ENCODE measurements around the gene EPS8. TPM values are rescaled to one million over a fixed set of nuclear protein-coding genes. Genes with fewer than 3 reads are reported as not detected.

Gene EPS8
- total and polyA plus RNA-seq, 7 donors, result 47.7 to 132 (median 108) TPM

DNA sequence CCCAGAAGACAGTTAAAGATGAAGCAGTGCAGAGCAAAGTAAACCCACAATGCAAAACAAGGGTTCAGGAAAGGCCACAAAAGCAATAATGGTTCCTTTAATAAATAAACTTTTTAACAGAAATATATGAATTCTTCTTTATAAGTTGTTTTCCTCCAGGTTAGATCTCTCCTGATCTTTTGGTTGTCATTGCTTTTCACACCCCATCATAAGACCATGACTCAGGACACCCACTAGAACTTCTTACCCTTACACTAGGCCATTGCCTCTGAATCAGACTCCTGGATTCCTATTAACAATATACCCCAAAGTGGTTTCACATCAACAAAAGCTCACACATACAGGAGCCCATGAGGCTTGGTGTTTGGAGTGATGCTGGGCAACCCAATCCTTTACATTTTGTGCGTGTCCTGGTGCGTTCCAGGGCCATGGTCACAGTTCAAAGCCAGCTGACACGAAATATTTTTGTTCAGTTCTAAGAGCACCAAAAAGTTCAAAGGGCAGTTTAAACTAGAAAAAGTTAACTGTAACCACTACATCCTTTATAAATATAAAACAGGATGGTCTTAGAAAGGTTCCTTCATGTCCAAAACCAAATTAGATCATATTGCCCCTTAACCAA, 187.0 kb downstream of the EPS8 start:
- Histone ChIP-seq H3K27me3 (no peaks in the 10 kb centered on the region), H3K27ac (no peak overlapping the region), H3K9me3 (no peaks in the 10 kb centered on the region), H3K36me3 (no peaks in the 10 kb centered on the region), H3K4me1 (peaks cover 0 to 12% (median 9%) of the 10 kb centered on the region in 4 donors), H3K4me3 (no peak overlapping the region)
- no peak for DNase-seq
- intact Hi-C loops (cut with DNase I), result no loop called here
- 93 to 94% methylated on average over 3 of the region's 3 CpGs for WGBS, 2 donors
- TF ChIP-seq EP300 (IDR thresholded peaks at IDR 0.05), result no peak
- TF ChIP-seq POLR2AphosphoS5 (IDR thresholded peaks at IDR 0.05), result no peak
- TF ChIP-seq POLR2A (IDR thresholded peaks at IDR 0.05), result no peak
- TF ChIP-seq, protein P1, sequence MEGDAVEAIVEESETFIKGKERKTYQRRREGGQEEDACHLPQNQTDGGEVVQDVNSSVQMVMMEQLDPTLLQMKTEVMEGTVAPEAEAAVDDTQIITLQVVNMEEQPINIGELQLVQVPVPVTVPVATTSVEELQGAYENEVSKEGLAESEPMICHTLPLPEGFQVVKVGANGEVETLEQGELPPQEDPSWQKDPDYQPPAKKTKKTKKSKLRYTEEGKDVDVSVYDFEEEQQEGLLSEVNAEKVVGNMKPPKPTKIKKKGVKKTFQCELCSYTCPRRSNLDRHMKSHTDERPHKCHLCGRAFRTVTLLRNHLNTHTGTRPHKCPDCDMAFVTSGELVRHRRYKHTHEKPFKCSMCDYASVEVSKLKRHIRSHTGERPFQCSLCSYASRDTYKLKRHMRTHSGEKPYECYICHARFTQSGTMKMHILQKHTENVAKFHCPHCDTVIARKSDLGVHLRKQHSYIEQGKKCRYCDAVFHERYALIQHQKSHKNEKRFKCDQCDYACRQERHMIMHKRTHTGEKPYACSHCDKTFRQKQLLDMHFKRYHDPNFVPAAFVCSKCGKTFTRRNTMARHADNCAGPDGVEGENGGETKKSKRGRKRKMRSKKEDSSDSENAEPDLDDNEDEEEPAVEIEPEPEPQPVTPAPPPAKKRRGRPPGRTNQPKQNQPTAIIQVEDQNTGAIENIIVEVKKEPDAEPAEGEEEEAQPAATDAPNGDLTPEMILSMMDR (IDR thresholded peaks at IDR 0.05), result no peak

- Histone ChIP-seq H3K9me3 (no peaks in the 10 kb centered on the region), H3K36me3 (no peaks in the 10 kb centered on the region), H3K27me3 (no peaks in the 10 kb centered on the region), H3K4me3 (no peak overlapping the region), H3K27ac (no peak overlapping the region), H3K4me1 (peaks cover 0 to 12% (median 9%) of the 10 kb centered on the region in 4 donors)
- intact Hi-C loops (cut with DNase I), result no loop called here
- 92 to 93% methylated on average over 1 of the region's 1 CpG for WGBS, 2 donors
- no peak for DNase-seq
- TF ChIP-seq EP300 (IDR thresholded peaks at IDR 0.05) (no peak), POLR2AphosphoS5 (IDR thresholded peaks at IDR 0.05) (no peak), POLR2A (IDR thresholded peaks at IDR 0.05) (no peak)
- TF ChIP-seq, protein P1 (IDR thresholded peaks at IDR 0.05), result no peak
Measured at GRCh38 chr12:15601210-15601800, 187.9 kb downstream of the EPS8 start.

DNA sequence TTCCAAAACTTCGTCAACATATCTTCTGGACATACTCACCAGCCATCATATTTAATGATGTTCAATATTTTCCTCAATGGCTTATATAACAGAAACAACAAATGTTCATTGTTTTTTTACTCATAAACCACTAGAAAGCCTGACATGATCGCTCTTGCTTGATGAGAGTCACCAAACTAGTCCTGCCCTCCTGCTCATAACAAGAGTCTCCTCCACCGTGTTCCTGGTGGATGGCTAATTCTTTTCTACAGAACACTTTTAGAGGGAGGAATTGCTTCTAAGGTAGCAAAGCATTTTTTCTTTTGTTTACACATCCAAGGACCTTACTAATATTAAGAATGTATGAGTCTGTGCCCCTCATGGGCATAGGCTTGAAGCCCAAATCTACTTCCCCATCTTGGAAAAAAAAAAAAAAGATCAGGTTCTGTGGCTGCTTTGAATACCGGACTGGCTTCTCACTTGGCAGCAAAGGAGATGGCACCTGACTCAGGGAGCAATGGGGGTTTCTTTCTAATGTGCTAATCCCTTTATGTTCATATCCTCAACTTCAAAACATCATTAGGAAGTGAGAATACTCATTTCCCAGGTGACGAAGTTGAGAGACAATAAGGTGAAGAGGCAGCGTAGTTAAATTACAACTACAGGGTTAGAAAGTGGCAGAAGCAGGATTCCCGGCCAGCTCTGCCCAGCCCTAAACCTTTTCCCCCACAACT, 188.8 kb downstream of the EPS8 start:
- no peak overlapping the region for H3K27ac ChIP-seq

GRCh38 chr12:15599266-15600037, 189.7 kb downstream of the EPS8 start:
- DNase-seq, result no peak
- Histone ChIP-seq H3K9me3 (no peaks in the 10 kb centered on the region), H3K4me1 (peaks cover 0 to 12% (median 9%) of the 10 kb centered on the region in 4 donors), H3K36me3 (no peaks in the 10 kb centered on the region), H3K4me3 (no peak overlapping the region), H3K27me3 (no peaks in the 10 kb centered on the region), H3K27ac (peak overlapping the region in 3 of 4 donors; percentile 15 to 64 (median 43))
- 22 to 61% methylated on average over 4 of the region's 4 CpGs for WGBS, 2 donors
- TF ChIP-seq EP300 (IDR thresholded peaks at IDR 0.05) (no peak), POLR2AphosphoS5 (IDR thresholded peaks at IDR 0.05) (no peak), POLR2A (IDR thresholded peaks at IDR 0.05) (no peak)
- TF ChIP-seq, protein P1 (IDR thresholded peaks at IDR 0.05), result no peak
- intact Hi-C loops (cut with DNase I), result loop anchor here (5.0 kb wide), 1 partner anchor 193 kb away; no protein-coding TSS in a partner anchor

More for the DNA sequence above, 188.8 kb downstream of the EPS8 start:
- H3K27me3 ChIP-seq, result no peaks in the 10 kb centered on the region
- no peak for DNase-seq
- intact Hi-C loops (cut with DNase I), result no loop called here
- no peak overlapping the region for H3K4me3 ChIP-seq
- no peaks in the 10 kb centered on the region for H3K9me3 ChIP-seq
- 27 to 65% methylated on average over 7 of the region's 7 CpGs for WGBS, 2 donors
- no peaks in the 10 kb centered on the region for H3K36me3 ChIP-seq
- peaks cover 0 to 12% (median 9%) of the 10 kb centered on the region in 4 donors for H3K4me1 ChIP-seq
- no peak for TF ChIP-seq POLR2AphosphoS5 (IDR thresholded peaks at IDR 0.05)
- TF ChIP-seq, protein P1 (IDR thresholded peaks at IDR 0.05), result no peak
- no peak for TF ChIP-seq EP300 (IDR thresholded peaks at IDR 0.05)
- TF ChIP-seq POLR2A (IDR thresholded peaks at IDR 0.05), result no peak

All from sigmoid colon (tissue), 7 donors.